ENCODE measurements around the gene SELENOK. TPM values are rescaled to one million over a fixed set of nuclear protein-coding genes. Genes with fewer than 3 reads are reported as not detected.
A peak's percentile ranks its signal among the peaks of the same experiment; 100 is the strongest.

SELENOK gene
- polyA plus RNA-seq, 1 donor: 56.3 TPM

DNA sequence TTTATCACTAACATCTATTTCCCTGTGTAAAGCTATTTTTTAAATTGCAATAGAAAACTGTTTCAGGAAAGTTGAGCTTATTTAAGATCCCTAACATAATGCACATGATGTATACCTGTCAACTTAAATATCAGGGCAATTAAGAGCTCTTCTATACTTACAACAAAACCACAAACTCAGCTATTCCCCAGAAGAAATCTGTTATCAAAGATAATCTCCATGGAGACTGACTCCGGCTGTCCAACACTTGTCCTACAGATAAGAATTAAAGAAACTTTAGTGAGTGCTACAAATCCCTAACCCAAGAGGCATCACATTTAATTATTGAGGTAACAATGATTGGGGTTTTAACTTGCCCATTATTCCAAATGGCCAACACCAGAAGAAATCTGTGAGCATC is 3.4 kb downstream of the SELENOK start:
- WGBS (ENCODE audit: insufficient coverage, low lambda C conversion rate): no CpG with 5 or more reads among the region's 1 CpG
- Histone ChIP-seq H3K4me1 (ENCODE audit: control insufficient read depth, insufficient read depth, low read length) (peaks cover 10% of the 10 kb centered on the region), H3K36me3 (ENCODE audit: control insufficient read depth, insufficient read depth, low read length) (peaks cover 22% of the 10 kb centered on the region), H3K27me3 (ENCODE audit: control insufficient read depth, insufficient read depth, low read length) (no peaks in the 10 kb centered on the region), H3K4me3 (ENCODE audit: low read length) (no peak overlapping the region), H3K9me3 (ENCODE audit: control insufficient read depth, low read depth, low read length) (no peaks in the 10 kb centered on the region), H3K27ac (ENCODE audit: low read length) (no peak overlapping the region)
- no peak for DNase-seq

DNA sequence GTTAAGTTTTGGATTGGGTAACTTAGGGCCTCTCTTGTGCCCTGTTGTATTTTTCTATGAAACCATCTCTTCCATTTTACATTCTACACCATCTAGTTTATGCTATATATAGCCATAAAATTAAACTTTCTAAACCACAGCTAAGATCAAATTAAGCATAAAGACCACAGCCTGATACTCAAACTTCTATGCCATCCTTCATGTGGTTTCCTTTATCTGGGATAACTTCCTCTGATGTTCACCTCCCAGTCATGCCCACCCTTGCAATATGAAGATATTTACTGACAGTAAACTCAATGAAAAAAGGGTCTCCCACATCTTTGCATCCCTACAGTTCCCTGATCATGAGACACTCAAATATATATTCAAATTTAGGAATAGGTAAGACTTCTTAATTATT is 4.2 kb downstream of the SELENOK start:
- no peaks in the 10 kb centered on the region for H3K9me3 ChIP-seq (ENCODE audit: control insufficient read depth, low read depth, low read length)
- no peaks in the 10 kb centered on the region for H3K27me3 ChIP-seq (ENCODE audit: control insufficient read depth, insufficient read depth, low read length)
- peaks cover 22% of the 10 kb centered on the region for H3K36me3 ChIP-seq (ENCODE audit: control insufficient read depth, insufficient read depth, low read length)
- peaks cover 6% of the 10 kb centered on the region for H3K4me1 ChIP-seq (ENCODE audit: control insufficient read depth, insufficient read depth, low read length)
- H3K4me3 ChIP-seq (ENCODE audit: low read length): no peak overlapping the region
- no peak overlapping the region for H3K27ac ChIP-seq (ENCODE audit: low read length)
- DNase-seq: no peak

DNA sequence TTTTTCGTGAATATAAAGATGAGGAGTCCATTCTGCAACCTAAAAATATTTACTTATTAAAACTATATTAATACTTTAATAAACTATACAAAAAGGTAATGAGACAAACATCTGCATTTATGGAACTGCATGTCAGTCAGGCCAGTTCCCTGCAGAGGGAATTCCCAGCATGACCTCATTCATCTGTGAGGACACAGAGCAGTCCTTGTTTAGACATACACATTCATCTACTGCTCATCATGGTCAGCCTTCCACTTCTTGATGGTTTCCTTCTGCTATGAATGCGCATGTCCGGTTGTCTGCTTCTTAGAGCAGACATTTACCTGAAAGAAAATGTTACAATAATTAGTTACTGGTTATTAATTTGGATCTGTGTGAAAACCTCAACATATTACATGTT is 6.4 kb downstream of the SELENOK start:
- peaks cover 22% of the 10 kb centered on the region for H3K36me3 ChIP-seq (ENCODE audit: control insufficient read depth, insufficient read depth, low read length)
- H3K27ac ChIP-seq (ENCODE audit: low read length): no peak overlapping the region
- no peak for DNase-seq
- 100% methylated on average over 1 of the region's 3 CpGs for WGBS (ENCODE audit: insufficient coverage, low lambda C conversion rate)
- peaks cover 12% of the 10 kb centered on the region for H3K4me1 ChIP-seq (ENCODE audit: control insufficient read depth, insufficient read depth, low read length)
- H3K27me3 ChIP-seq (ENCODE audit: control insufficient read depth, insufficient read depth, low read length): no peaks in the 10 kb centered on the region
- no peaks in the 10 kb centered on the region for H3K9me3 ChIP-seq (ENCODE audit: control insufficient read depth, low read depth, low read length)
- H3K4me3 ChIP-seq (ENCODE audit: low read length): no peak overlapping the region

DNA sequence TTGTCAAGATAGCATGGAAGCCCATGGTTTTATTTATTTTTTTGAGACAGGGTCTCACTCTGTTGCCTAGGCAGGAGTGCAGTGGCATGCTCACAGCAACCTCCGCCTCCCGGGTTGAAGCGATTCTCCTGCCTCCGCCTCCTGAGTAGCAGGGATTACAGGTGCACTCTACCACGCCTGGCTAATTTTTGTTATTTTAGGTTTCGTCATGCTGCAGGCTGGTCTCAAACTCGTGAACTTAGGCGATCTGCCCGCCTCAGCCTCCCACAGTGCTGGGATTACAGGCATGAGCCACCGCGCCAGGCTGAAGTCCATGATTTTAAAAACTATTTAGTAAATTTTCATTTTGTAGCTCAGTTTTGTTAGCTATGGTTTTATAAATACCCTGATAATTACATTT is 7.0 kb downstream of the SELENOK start:
- no peak overlapping the region for H3K27ac ChIP-seq (ENCODE audit: low read length)
- WGBS (ENCODE audit: insufficient coverage, low lambda C conversion rate): no CpG with 5 or more reads among the region's 11 CpGs
- H3K9me3 ChIP-seq (ENCODE audit: control insufficient read depth, low read depth, low read length): no peaks in the 10 kb centered on the region
- no peak for DNase-seq
- H3K4me3 ChIP-seq (ENCODE audit: low read length): no peak overlapping the region
- H3K4me1 ChIP-seq (ENCODE audit: control insufficient read depth, insufficient read depth, low read length): peaks cover 8% of the 10 kb centered on the region
- peaks cover 25% of the 10 kb centered on the region for H3K36me3 ChIP-seq (ENCODE audit: control insufficient read depth, insufficient read depth, low read length)
- H3K27me3 ChIP-seq (ENCODE audit: control insufficient read depth, insufficient read depth, low read length): no peaks in the 10 kb centered on the region

DNA sequence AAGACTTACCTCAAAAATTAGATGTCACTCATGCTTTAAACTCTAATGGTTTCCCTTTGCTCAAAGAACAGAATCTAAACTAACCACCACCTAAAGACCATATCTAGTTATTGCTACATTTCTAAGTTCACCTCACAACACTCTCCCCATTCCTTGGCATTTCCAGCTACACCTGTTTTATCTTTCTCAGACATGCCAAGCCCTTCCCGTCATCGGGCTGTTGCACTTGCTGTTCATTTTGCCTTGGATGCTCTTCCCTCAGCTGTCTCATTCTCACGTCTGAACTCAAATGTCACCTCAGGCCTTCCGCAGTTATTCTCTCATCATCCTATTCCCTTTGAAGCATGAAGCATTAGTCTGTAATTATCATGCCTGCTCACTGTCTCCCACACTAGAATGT is 8.7 kb downstream of the SELENOK start:
- H3K4me3 ChIP-seq (ENCODE audit: low read length): no peak overlapping the region
- WGBS (ENCODE audit: insufficient coverage, low lambda C conversion rate): no CpG with 5 or more reads among the region's 4 CpGs
- H3K36me3 ChIP-seq (ENCODE audit: control insufficient read depth, insufficient read depth, low read length): peaks cover 29% of the 10 kb centered on the region
- peaks cover 8% of the 10 kb centered on the region for H3K4me1 ChIP-seq (ENCODE audit: control insufficient read depth, insufficient read depth, low read length)
- no peaks in the 10 kb centered on the region for H3K9me3 ChIP-seq (ENCODE audit: control insufficient read depth, low read depth, low read length)
- no peak for DNase-seq
- H3K27ac ChIP-seq (ENCODE audit: low read length): no peak overlapping the region
- no peaks in the 10 kb centered on the region for H3K27me3 ChIP-seq (ENCODE audit: control insufficient read depth, insufficient read depth, low read length)

DNA sequence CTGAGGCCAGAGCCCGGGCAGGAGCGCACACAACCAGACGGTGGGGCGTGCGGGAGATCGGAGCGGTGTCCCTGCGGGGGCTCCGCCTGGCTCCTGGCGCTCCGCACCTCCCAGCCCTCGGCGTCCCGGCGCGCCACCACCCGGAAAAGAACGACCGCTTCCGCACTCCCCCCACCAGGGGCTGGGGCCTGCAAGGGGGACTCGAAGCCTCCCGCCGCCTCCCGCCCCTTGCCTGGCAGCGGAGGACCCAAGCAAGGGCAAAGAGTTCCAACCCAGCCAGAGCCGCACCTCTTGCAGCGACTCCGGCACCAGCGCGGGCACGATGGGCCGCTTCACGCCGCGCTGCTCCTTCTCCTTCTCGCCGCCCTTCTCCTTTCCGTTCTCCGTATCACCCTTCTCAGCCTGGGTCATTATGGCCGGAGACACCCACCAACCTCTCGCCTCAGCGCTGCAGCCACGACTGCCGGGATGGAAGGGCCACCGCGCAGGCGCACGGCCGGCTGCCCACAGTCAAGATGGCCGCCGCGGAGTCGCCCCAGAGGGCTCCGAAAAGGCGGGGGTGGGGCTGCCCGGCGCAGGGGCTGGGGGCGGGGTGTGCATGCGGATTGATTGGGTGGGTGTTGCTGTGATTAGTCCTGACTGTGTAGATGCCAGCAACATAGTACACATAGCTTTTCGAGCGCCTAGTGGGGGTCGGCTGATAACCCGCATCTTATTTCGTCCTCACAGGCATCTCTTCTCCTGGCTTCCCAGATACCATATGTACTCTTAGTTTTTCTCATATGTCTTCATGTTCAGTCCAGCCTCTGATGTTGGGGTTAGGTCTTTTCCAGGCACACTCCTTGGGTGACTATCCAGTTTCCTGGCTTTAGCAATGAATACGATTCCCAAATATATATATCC is 9.7 kb downstream of the SELENOK start, which contains the start of gene ACTR8:
Gene ACTR8, minus strand, starts transcription at position 462 of the 903 bp plus-strand sequence. Its CDS starts 51 bp downstream, at position 411.
- Histone ChIP-seq H3K4me3 (ENCODE audit: low read length) (peak within 1 kb of the TSS; percentile 87), H3K27ac (ENCODE audit: low read length) (peak within 1 kb of the TSS; percentile 87), H3K4me1 (ENCODE audit: control insufficient read depth, insufficient read depth, low read length) (peaks cover 8% of the 10 kb centered on the region), H3K9me3 (ENCODE audit: control insufficient read depth, low read depth, low read length) (no peaks in the 10 kb centered on the region), H3K27me3 (ENCODE audit: control insufficient read depth, insufficient read depth, low read length) (no peaks in the 10 kb centered on the region), H3K36me3 (ENCODE audit: control insufficient read depth, insufficient read depth, low read length) (peaks cover 37% of the 10 kb centered on the region)
- 0% methylated on average over 1 of the region's 65 CpGs for WGBS (ENCODE audit: insufficient coverage, low lambda C conversion rate)
- DNase-seq: peak; percentile 81 to 94

DNA sequence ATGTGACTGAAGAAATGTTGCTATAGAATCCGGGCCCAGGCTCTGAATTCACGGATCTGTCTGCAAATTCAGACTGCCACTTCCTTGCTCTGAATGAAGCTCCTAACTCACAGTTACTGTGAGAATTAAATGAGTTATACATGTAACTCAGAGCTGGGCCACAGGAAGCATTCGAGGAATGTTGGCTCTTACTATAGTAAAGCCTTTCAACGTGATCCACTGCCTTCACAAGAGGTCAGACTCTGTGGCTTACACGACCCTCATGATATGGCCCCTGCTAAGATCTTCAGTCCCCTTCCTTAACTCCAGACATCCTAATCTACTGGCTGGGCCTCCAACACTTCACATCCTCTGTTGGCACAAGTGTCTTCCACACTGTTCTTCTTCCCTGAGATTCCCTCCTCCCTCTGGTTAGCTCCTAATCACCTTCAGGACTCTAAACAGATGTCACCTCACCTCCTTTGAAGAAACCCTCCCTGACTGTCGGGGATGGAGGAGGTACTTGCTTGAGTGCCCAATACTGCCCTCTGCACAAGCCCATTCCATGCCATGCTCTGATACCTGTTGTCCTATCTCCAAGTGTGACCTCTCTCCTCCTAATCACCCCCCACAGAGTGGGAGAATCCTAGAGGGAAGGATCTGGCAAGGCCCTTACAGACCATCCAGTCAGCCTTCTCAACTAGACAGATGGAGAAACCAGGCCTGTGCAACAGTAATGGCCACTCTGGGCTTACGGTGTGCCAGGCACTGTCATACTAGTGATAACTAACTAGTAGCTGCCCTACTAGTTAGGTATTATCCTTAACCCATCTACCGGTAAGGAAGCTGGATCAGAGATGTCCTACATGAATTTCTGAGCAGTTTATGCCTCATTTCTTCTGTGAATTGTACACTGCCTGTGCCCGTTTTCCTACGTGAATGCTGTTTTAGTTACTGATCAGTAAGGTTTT is 11.0 kb downstream of the SELENOK start:
- H3K4me1 ChIP-seq (ENCODE audit: control insufficient read depth, insufficient read depth, low read length): peaks cover 8% of the 10 kb centered on the region
- H3K27me3 ChIP-seq (ENCODE audit: control insufficient read depth, insufficient read depth, low read length): no peaks in the 10 kb centered on the region
- H3K36me3 ChIP-seq (ENCODE audit: control insufficient read depth, insufficient read depth, low read length): peaks cover 40% of the 10 kb centered on the region
- peak in 1 of 2 donors; percentile 19 for DNase-seq
- 60% methylated on average over 1 of the region's 10 CpGs for WGBS (ENCODE audit: insufficient coverage, low lambda C conversion rate)
- H3K27ac ChIP-seq (ENCODE audit: low read length): peak overlapping the region; percentile 87
- H3K9me3 ChIP-seq (ENCODE audit: control insufficient read depth, low read depth, low read length): no peaks in the 10 kb centered on the region
- peak overlapping the region; percentile 87 for H3K4me3 ChIP-seq (ENCODE audit: low read length)

DNA sequence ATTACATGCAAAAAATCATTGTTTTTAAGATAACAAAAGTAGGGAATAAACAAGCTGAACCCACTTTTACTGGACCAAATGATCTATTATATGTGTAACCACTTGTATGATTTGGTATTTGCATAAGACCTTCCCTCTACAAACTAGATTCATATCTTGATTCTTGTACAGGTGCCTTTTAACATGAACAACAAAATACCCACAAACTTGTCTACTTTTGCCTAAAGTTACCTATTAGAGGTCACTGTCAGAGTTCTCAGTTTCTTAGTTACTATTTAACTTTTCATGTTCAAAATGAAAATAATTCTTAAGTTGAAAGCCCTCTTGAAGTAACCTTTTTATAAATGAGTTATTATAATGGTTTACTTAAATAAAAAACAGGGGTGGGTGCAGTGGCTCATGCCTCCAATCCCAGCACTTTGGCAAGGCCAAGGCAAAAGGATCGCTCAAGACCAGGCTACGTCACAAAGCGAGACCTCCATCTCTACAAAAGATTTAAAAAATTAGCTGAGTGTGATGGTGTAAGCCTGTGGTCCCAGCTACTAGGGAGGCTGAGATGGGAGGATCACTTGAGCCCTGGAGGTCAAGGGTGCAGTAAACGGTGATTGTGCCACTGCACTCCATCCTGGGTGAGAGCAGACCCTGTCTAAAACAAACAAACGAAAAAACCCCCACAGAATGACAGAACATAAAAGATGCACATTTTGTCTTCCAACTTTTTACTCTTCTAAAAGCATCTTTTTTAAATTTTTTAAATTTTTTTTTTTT is 25.7 kb downstream of the SELENOK start:
- Histone ChIP-seq H3K36me3 (ENCODE audit: control insufficient read depth, insufficient read depth, low read length) (peaks cover 71% of the 10 kb centered on the region), H3K4me3 (ENCODE audit: low read length) (no peak overlapping the region), H3K27me3 (ENCODE audit: control insufficient read depth, insufficient read depth, low read length) (no peaks in the 10 kb centered on the region), H3K27ac (ENCODE audit: low read length) (no peak overlapping the region), H3K4me1 (ENCODE audit: control insufficient read depth, insufficient read depth, low read length) (no peaks in the 10 kb centered on the region), H3K9me3 (ENCODE audit: control insufficient read depth, low read depth, low read length) (no peaks in the 10 kb centered on the region)
- no CpG with 5 or more reads among the region's 5 CpGs for WGBS (ENCODE audit: insufficient coverage, low lambda C conversion rate)
- DNase-seq: no peak

DNA sequence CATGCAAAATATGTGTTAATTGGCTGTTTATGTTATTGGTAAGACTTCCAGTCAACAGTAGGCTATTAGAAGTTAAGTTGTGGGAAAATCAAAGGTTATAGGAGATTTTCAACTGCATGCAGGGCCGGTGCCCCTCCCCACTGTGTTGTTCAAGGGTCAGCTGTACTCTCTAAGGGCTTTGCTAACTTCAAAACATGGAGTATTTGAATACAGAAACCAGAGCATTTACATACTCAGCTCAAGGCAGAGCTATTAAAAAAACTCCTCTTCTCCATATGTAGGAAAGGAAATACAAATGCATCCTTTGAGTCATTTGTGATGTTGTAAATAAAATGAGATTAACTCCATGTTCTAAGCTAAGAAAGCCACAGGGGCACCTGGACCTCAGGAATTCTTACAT is 28.5 kb downstream of the SELENOK start:
- Histone ChIP-seq H3K27me3 (ENCODE audit: control insufficient read depth, insufficient read depth, low read length) (no peaks in the 10 kb centered on the region), H3K36me3 (ENCODE audit: control insufficient read depth, insufficient read depth, low read length) (peaks cover 64% of the 10 kb centered on the region), H3K4me3 (ENCODE audit: low read length) (no peak overlapping the region), H3K9me3 (ENCODE audit: control insufficient read depth, low read depth, low read length) (no peaks in the 10 kb centered on the region), H3K27ac (ENCODE audit: low read length) (no peak overlapping the region), H3K4me1 (ENCODE audit: control insufficient read depth, insufficient read depth, low read length) (no peaks in the 10 kb centered on the region)
- WGBS (ENCODE audit: insufficient coverage, low lambda C conversion rate): 50% methylated on average over 1 of the region's 1 CpG
- no peak for DNase-seq

DNA sequence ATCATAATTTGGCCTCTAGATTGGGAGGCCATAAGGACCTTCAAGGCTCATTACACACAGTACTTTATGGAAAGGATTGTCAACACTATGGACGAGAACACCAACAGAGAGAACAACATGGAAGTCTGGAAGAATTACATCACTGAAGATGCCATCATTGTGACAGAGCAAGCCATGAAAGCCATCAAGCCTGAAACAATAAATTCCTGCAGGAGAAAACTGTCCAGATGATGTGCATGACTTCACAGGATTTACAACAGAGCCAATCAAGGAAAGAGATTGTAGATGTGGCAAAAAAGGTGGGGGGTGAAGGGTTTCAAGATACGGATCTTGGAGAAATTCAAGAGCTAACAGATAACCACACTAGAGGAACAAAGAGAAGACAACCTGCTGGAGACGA is 29.4 kb downstream of the SELENOK start:
- Histone ChIP-seq H3K4me3 (ENCODE audit: low read length) (no peak overlapping the region), H3K9me3 (ENCODE audit: control insufficient read depth, low read depth, low read length) (no peaks in the 10 kb centered on the region), H3K4me1 (ENCODE audit: control insufficient read depth, insufficient read depth, low read length) (no peaks in the 10 kb centered on the region), H3K36me3 (ENCODE audit: control insufficient read depth, insufficient read depth, low read length) (peaks cover 57% of the 10 kb centered on the region), H3K27me3 (ENCODE audit: control insufficient read depth, insufficient read depth, low read length) (no peaks in the 10 kb centered on the region), H3K27ac (ENCODE audit: low read length) (no peak overlapping the region)
- DNase-seq: no peak
- 100% methylated on average over 1 of the region's 3 CpGs for WGBS (ENCODE audit: insufficient coverage, low lambda C conversion rate)

All from large intestine (tissue), 3 donors.